HG02840 (cell line): Measurements from ENCODE around the gene ACR.

Experiments used
- ATAC-seq: cut with Tn5 transposase; IDR thresholded peaks from one replicate; pipeline ENCODE4 v1.9.1; 2021; ENCODE audit warnings: mild to moderate bottlenecking, moderate library complexity, moderate number of reproducible peaks; ENCODE audit not compliant: unreplicated experiment, low FRiP score

ACR gene

GRCh38 chr22:50737728-50738648 lies at the start of gene ACR:
Gene ACR, plus strand, starts transcription at chr22:50738204. Its CDS starts 32 bp downstream, at chr22:50738236.
- ATAC-seq: no peak

GRCh38 chr22:50688448-50688847 lies 49.6 kb upstream of the ACR start:
- ATAC-seq: no peak

GRCh38 chr22:50691521-50691920 lies 46.5 kb upstream of the ACR start:
- ATAC-seq: no peak

GRCh38 chr22:50693462-50693861 lies 44.5 kb upstream of the ACR start:
- no peak for ATAC-seq

- ATAC-seq: no peak
Measured at GRCh38 chr22:50694099-50694605, 43.9 kb upstream of the ACR start.

- no peak for ATAC-seq
Measured at GRCh38 chr22:50694766-50695420, 43.1 kb upstream of the ACR start.

GRCh38 chr22:50695421-50696250 lies 42.4 kb upstream of the ACR start:
- ATAC-seq: no peak

- no peak for ATAC-seq
Measured at GRCh38 chr22:50696251-50696798, 41.7 kb upstream of the ACR start.

GRCh38 chr22:50696799-50697561 lies 41.0 kb upstream of the ACR start:
- ATAC-seq: no peak

- ATAC-seq: no peak
Measured at GRCh38 chr22:50697667-50698506, 40.1 kb upstream of the ACR start.

- no peak for ATAC-seq
Measured at GRCh38 chr22:50698546-50698945, 39.5 kb upstream of the ACR start.

- ATAC-seq: no peak
Measured at GRCh38 chr22:50699001-50699755, 38.8 kb upstream of the ACR start.

- ATAC-seq: no peak
Measured at GRCh38 chr22:50699756-50700386, 38.1 kb upstream of the ACR start.

- ATAC-seq: no peak
Measured at GRCh38 chr22:50700387-50701075, 37.5 kb upstream of the ACR start.

GRCh38 chr22:50701076-50701419 lies 37.0 kb upstream of the ACR start:
- no peak for ATAC-seq

- ATAC-seq: no peak
Measured at GRCh38 chr22:50701428-50702154, 36.4 kb upstream of the ACR start.
